Measurements from ENCODE around the gene TLE3. TPM values are rescaled to one million over a fixed set of nuclear protein-coding genes. Genes with fewer than 3 reads are reported as not detected.

Gene TLE3
- total and polyA plus RNA-seq, 2 of the 13 experiments (the other 11 are each of a cell fraction or from before 2014, with no cell fraction given): 11.9 to 13.8 TPM

GRCh38 chr15:70099167-70099966 lies 1.6 kb upstream of the TLE3 start (continued):
- no peak for TF ChIP-seq GABPA (IDR thresholded peaks at IDR 0.05; ENCODE audit: low read depth, low read length)
- peak; percentile 26; the same call in 1 of the 2 replicates for TF ChIP-seq GABPA (CRISPR knock-in tag; IDR thresholded peaks at IDR 0.05; ENCODE audit: low read depth)
- TF ChIP-seq, protein P1, sequence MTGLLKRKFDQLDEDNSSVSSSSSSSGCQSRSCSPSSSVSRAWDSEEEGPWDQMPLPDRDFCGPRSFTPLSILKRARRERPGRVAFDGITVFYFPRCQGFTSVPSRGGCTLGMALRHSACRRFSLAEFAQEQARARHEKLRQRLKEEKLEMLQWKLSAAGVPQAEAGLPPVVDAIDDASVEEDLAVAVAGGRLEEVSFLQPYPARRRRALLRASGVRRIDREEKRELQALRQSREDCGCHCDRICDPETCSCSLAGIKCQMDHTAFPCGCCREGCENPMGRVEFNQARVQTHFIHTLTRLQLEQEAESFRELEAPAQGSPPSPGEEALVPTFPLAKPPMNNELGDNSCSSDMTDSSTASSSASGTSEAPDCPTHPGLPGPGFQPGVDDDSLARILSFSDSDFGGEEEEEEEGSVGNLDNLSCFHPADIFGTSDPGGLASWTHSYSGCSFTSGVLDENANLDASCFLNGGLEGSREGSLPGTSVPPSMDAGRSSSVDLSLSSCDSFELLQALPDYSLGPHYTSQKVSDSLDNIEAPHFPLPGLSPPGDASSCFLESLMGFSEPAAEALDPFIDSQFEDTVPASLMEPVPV (CRISPR knock-in tag; IDR thresholded peaks at IDR 0.05): 0 out of 2 replicates have a peak, but pooled peaks have one; percentile 57
- peak; percentile 94 for TF ChIP-seq NFYC (CRISPR knock-in tag; IDR thresholded peaks at IDR 0.05)
- TF ChIP-seq ZC3H4 (CRISPR knock-in tag; IDR thresholded peaks at IDR 0.05; ENCODE audit: borderline replicate concordance): peak; percentile 68; the same call in 1 of the 2 replicates
- peak; percentile 94 for TF ChIP-seq CREB1 (IDR thresholded peaks at IDR 0.05)
- TF ChIP-seq CREB1 (CRISPR knock-in tag; IDR thresholded peaks at IDR 0.05): peak; percentile 95
- TF ChIP-seq, protein P2, sequence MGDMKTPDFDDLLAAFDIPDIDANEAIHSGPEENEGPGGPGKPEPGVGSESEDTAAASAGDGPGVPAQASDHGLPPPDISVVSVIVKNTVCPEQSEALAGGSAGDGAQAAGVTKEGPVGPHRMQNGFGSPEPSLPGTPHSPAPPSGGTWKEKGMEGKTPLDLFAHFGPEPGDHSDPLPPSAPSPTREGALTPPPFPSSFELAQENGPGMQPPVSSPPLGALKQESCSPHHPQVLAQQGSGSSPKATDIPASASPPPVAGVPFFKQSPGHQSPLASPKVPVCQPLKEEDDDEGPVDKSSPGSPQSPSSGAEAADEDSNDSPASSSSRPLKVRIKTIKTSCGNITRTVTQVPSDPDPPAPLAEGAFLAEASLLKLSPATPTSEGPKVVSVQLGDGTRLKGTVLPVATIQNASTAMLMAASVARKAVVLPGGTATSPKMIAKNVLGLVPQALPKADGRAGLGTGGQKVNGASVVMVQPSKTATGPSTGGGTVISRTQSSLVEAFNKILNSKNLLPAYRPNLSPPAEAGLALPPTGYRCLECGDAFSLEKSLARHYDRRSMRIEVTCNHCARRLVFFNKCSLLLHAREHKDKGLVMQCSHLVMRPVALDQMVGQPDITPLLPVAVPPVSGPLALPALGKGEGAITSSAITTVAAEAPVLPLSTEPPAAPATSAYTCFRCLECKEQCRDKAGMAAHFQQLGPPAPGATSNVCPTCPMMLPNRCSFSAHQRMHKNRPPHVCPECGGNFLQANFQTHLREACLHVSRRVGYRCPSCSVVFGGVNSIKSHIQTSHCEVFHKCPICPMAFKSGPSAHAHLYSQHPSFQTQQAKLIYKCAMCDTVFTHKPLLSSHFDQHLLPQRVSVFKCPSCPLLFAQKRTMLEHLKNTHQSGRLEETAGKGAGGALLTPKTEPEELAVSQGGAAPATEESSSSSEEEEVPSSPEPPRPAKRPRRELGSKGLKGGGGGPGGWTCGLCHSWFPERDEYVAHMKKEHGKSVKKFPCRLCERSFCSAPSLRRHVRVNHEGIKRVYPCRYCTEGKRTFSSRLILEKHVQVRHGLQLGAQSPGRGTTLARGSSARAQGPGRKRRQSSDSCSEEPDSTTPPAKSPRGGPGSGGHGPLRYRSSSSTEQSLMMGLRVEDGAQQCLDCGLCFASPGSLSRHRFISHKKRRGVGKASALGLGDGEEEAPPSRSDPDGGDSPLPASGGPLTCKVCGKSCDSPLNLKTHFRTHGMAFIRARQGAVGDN (CRISPR knock-in tag; IDR thresholded peaks at IDR 0.05): peak; percentile 69
- TF ChIP-seq ZNF503 (CRISPR knock-in tag; IDR thresholded peaks at IDR 0.05): peak; percentile 77; the same call in 1 of the 2 replicates
- TF ChIP-seq TCF12 (IDR thresholded peaks at IDR 0.05): no peak
- TF ChIP-seq TCF12 (CRISPR knock-in tag; IDR thresholded peaks at IDR 0.05): no peak
- peak; percentile 39; the same call in 1 of the 2 replicates for TF ChIP-seq FOXK1 (CRISPR knock-in tag; IDR thresholded peaks at IDR 0.05; ENCODE audit: borderline replicate concordance, low read depth)
- TF ChIP-seq, protein P3, sequence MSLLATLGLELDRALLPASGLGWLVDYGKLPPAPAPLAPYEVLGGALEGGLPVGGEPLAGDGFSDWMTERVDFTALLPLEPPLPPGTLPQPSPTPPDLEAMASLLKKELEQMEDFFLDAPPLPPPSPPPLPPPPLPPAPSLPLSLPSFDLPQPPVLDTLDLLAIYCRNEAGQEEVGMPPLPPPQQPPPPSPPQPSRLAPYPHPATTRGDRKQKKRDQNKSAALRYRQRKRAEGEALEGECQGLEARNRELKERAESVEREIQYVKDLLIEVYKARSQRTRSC (CRISPR knock-in tag; IDR thresholded peaks at IDR 0.05; ENCODE audit: low read depth): no peak
- TF ChIP-seq POLR2AphosphoS5 (IDR thresholded peaks at IDR 0.05; ENCODE audit: low read depth, low read length): peak; percentile 93
- no peak for TF ChIP-seq NONO (IDR thresholded peaks at IDR 0.05)
- TF ChIP-seq NONO (CRISPR knock-in tag; conservative IDR thresholded peaks at IDR 0.05): 0 out of 2 replicates have a peak, but pooled peaks have one; percentile 47
- 0 out of 2 replicates have a peak, but pooled peaks have one; percentile 28 for TF ChIP-seq ZNF792 (CRISPR knock-in tag; IDR thresholded peaks at IDR 0.05)
- TF ChIP-seq RORA (CRISPR knock-in tag; IDR thresholded peaks at IDR 0.05): no peak
- TF ChIP-seq ZSCAN31 (CRISPR knock-in tag; IDR thresholded peaks at IDR 0.05; ENCODE audit: low read depth): peak; percentile 39; the same call in 1 of the 2 replicates
- TF ChIP-seq HNRNPK (IDR thresholded peaks at IDR 0.05; ENCODE audit: low read depth, low read length, poor library complexity, severe bottlenecking): peak; percentile 72
- peak; percentile 66; the same call in 1 of the 2 replicates for TF ChIP-seq ZNF772 (CRISPR knock-in tag; IDR thresholded peaks at IDR 0.05)
- no peak for TF ChIP-seq TAF15 (IDR thresholded peaks at IDR 0.05; ENCODE audit: low read depth, low read length, poor library complexity, severe bottlenecking)
